A549 (cell line): ENCODE results near the gene DUSP19.

Experiments
- SMC3 ChIP-seq: fragments of >200 bp; sonication (Bioruptor Twin); formaldehyde crosslinking; IDR thresholded peaks from 3 replicates; pipeline ENCODE4 v1.6.1; 2018; ENCODE audit warnings: inconsistent platforms
- TF ChIP-seq, protein P1 (sequence below): fragments of >200 bp; sonication (Bioruptor Twin); formaldehyde crosslinking; IDR thresholded peaks from 3 replicates; pipeline ENCODE4 v1.5.1; 2016
- TF ChIP-seq, protein P2 (sequence below): fragments of 150-350 bp; IDR thresholded peaks from 2 replicates; pipeline ENCODE4 v1.6.1; 2014; ENCODE audit warnings: low read depth, mild to moderate bottlenecking, low read length

DNA sequence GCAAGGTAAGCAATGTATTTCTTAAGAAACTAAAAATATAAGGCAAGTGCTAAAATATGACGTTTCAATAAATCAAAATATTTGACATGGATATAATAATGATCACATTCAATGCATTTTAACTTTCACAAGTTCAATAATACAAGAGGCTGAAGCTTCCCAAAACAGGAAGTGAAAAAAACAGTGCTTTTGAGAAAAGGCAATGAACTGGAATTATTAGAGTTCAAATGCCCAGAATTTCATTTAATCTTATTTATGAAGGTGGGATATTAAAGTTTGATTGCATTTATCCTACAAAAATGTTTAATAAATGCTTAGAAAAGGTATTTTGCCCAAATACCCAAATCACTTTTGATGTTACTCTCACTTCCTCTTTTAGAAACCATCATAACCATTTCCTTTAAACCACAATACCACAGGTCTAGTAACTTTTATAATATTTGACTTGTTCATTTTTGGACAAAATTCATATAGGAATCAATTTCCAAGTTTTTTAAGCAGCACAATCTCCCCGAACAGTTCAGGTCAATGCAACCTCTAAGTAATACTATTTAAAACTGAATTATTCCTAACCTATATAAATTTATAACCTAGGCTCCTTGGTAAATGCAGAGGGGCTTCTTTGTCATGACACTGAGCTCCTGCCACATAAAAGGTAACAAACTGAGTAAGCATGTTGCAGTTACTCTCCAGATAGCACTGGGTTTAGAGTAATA, 42.4 kb upstream of the DUSP19 start:
- TF ChIP-seq, protein P1, sequence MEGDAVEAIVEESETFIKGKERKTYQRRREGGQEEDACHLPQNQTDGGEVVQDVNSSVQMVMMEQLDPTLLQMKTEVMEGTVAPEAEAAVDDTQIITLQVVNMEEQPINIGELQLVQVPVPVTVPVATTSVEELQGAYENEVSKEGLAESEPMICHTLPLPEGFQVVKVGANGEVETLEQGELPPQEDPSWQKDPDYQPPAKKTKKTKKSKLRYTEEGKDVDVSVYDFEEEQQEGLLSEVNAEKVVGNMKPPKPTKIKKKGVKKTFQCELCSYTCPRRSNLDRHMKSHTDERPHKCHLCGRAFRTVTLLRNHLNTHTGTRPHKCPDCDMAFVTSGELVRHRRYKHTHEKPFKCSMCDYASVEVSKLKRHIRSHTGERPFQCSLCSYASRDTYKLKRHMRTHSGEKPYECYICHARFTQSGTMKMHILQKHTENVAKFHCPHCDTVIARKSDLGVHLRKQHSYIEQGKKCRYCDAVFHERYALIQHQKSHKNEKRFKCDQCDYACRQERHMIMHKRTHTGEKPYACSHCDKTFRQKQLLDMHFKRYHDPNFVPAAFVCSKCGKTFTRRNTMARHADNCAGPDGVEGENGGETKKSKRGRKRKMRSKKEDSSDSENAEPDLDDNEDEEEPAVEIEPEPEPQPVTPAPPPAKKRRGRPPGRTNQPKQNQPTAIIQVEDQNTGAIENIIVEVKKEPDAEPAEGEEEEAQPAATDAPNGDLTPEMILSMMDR, result no peak
- TF ChIP-seq, protein P2, sequence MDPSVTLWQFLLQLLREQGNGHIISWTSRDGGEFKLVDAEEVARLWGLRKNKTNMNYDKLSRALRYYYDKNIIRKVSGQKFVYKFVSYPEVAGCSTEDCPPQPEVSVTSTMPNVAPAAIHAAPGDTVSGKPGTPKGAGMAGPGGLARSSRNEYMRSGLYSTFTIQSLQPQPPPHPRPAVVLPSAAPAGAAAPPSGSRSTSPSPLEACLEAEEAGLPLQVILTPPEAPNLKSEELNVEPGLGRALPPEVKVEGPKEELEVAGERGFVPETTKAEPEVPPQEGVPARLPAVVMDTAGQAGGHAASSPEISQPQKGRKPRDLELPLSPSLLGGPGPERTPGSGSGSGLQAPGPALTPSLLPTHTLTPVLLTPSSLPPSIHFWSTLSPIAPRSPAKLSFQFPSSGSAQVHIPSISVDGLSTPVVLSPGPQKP, result no peak
- TF ChIP-seq SMC3, result no peak
